ENCODE data around the gene IP6K1.

The IP6K1 gene

DNA sequence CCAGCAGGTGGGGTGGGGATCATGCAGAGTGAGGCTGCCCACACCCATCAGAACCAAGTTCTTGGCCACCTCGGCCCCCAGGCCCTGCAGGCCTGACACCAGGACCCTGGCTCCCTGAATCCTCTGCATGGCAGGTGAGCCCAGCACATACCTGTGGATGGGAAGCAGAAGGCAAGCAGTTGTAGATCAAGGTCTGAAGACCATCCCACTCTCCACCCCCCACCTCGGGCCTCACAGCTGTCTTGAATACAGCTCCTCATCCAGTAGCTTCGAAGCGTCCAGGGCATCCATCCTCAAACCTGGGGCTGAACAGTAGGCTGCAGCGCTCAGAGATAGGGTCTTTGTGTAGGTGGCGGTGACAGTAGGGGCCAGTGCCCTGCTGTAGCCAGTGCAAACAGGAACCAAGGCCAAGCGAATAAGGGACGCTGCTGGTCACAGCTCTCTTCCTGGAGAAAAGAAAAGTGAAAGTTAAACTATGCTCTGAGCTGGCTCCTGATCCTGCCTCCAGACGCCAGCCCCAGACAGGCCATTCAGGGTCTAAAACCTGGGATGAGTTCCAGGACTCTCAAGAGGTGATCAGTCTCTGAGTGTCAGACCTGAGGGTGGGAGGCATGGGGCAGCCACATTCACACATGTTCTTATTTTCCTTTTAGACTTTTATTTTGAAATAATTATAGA lies 27.3 kb upstream of the IP6K1 start, which contains the start of gene UBA7:
UBA7 (minus strand) TSS at position 457 of the 678 bp plus-strand sequence; CDS start at position 291, 166 bp downstream.
- no peak within 1 kb of the TSS for H3K4me2 ChIP-seq (ENCODE audit: low read length, poor library complexity, severe bottlenecking)
- H3K4ac ChIP-seq (ENCODE audit: low read depth in 1 of 2, low read length in 2 of 2) = peak within 1 kb of the TSS; percentile 84 to 92
- H2BK5ac ChIP-seq (ENCODE audit: low read depth, low read length, poor library complexity, severe bottlenecking) = no peak within 1 kb of the TSS
- H3K4me3 ChIP-seq (ENCODE audit: insufficient read depth in 1 of 2, low read depth in 1 of 2, low read length in 2 of 2) = peak within 1 kb of the TSS in 1 of 2 experiments; percentile 83
- peaks cover 8% of the 10 kb centered on the region for H3K4me1 ChIP-seq (ENCODE audit: control insufficient read depth, insufficient read depth, low read depth, low read length)
- H3K27me3 ChIP-seq (ENCODE audit: control insufficient read depth in 1 of 2, insufficient read depth in 1 of 2, low read length in 2 of 2) = no peaks in the 10 kb centered on the region
- H3K36me3 ChIP-seq (ENCODE audit: control insufficient read depth in 1 of 2, insufficient read depth in 2 of 2, low read depth in 1 of 2, low read length in 2 of 2) = peaks cover 7 to 42% of the 10 kb centered on the region in 2 experiments
- peak within 1 kb of the TSS; percentile 86 for H3K9ac ChIP-seq (ENCODE audit: low read length)
- no peaks in the 10 kb centered on the region for H3K9me3 ChIP-seq (ENCODE audit: control insufficient read depth, low read length)
- peak within 1 kb of the TSS; percentile 60 to 96 for H2BK12ac ChIP-seq (ENCODE audit: low read length in 2 of 2)
- peak; percentile 83 for DNase-seq
- H2BK15ac ChIP-seq (ENCODE audit: low read depth, poor library complexity, severe bottlenecking) = peak within 1 kb of the TSS; percentile 87
- peak within 1 kb of the TSS; percentile 82 to 91 for H3K18ac ChIP-seq (ENCODE audit: low read depth in 1 of 2, low read length in 2 of 2)
- no peak within 1 kb of the TSS for H3K23ac ChIP-seq (ENCODE audit: low read length in 2 of 2)
- peak within 1 kb of the TSS in 1 of 2 experiments; percentile 88 for H3K14ac ChIP-seq (ENCODE audit: low read length in 2 of 2)
- peak within 1 kb of the TSS; percentile 30 for H2AFZ ChIP-seq (ENCODE audit: low read depth, low read length)
- WGBS = 65% methylated on average over 9 of the region's 9 CpGs
- peak within 1 kb of the TSS; percentile 91 for H4K8ac ChIP-seq (ENCODE audit: low read length)
- no peak within 1 kb of the TSS for H3K27ac ChIP-seq (ENCODE audit: low read length, poor library complexity, severe bottlenecking)
- no peak within 1 kb of the TSS for H2AK5ac ChIP-seq (ENCODE audit: low read length, severe bottlenecking)
- H4K91ac ChIP-seq (ENCODE audit: low read length) = peak within 1 kb of the TSS; percentile 96
- H3K79me1 ChIP-seq (replicated peaks; ENCODE audit: low read length, poor library complexity, severe bottlenecking) = no peaks in the 10 kb centered on the region
- H2BK120ac ChIP-seq (ENCODE audit: low read depth, low read length) = peak within 1 kb of the TSS; percentile 54

DNA sequence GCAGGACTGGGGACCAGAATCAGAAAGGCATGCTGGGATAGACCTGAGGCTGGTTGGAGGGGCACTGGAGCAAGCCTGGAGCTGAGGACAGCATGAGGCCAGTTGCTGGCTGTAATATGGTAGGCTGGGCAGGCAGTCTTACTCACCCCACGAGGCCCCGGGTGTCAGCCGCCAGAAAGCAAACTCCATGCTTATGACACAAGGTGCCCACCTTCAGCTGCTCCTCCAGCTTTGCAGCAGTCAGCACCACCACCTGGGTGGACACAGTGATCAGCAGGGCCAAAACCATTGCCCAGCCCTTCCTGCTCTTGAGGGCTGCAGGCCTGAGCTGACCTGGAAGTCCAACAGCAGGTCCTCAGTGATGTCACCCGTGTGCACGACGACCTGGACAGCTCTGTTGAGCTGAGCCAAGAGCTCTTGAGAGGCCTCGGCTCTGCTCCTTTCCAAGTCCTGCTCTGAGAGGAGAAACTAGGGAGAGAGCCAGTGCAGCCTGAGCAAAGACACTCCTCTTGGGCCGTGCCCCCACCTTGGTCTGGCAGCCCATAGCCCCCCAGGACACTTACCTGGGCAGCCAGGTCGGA lies 26.7 kb upstream of the IP6K1 start:
- Histone ChIP-seq H3K4me3 (ENCODE audit: insufficient read depth in 1 of 2, low read depth in 1 of 2, low read length in 2 of 2) (peak overlapping the region in 1 of 2 experiments; percentile 83), H3K23ac (ENCODE audit: low read length in 2 of 2) (no peak overlapping the region), H3K36me3 (ENCODE audit: control insufficient read depth in 1 of 2, insufficient read depth in 2 of 2, low read depth in 1 of 2, low read length in 2 of 2) (peaks cover 7 to 44% of the 10 kb centered on the region in 2 experiments), H2BK120ac (ENCODE audit: low read depth, low read length) (peak overlapping the region; percentile 54), H2AK5ac (ENCODE audit: low read length, severe bottlenecking) (no peak overlapping the region), H2BK15ac (ENCODE audit: low read depth, poor library complexity, severe bottlenecking) (peak overlapping the region; percentile 87), H3K18ac (ENCODE audit: low read depth in 1 of 2, low read length in 2 of 2) (peak overlapping the region; percentile 82 to 91), H4K8ac (ENCODE audit: low read length) (peak overlapping the region; percentile 91), H2AFZ (ENCODE audit: low read depth, low read length) (no peak overlapping the region), H3K27ac (ENCODE audit: low read length, poor library complexity, severe bottlenecking) (no peak overlapping the region), H3K14ac (ENCODE audit: low read length in 2 of 2) (peak overlapping the region in 1 of 2 experiments; percentile 88), H3K4me2 (ENCODE audit: low read length, poor library complexity, severe bottlenecking) (no peak overlapping the region), H3K4ac (ENCODE audit: low read depth in 1 of 2, low read length in 2 of 2) (peak overlapping the region; percentile 84 to 92), H3K27me3 (ENCODE audit: control insufficient read depth in 1 of 2, insufficient read depth in 1 of 2, low read length in 2 of 2) (no peaks in the 10 kb centered on the region), H3K9ac (ENCODE audit: low read length) (peak overlapping the region; percentile 86), H2BK5ac (ENCODE audit: low read depth, low read length, poor library complexity, severe bottlenecking) (no peak overlapping the region), H2BK12ac (ENCODE audit: low read length in 2 of 2) (peak overlapping the region; percentile 60 to 96), H3K79me1 (replicated peaks; ENCODE audit: low read length, poor library complexity, severe bottlenecking) (no peaks in the 10 kb centered on the region), H3K4me1 (ENCODE audit: control insufficient read depth, insufficient read depth, low read depth, low read length) (peaks cover 8% of the 10 kb centered on the region), H4K91ac (ENCODE audit: low read length) (peak overlapping the region; percentile 96), H3K9me3 (ENCODE audit: control insufficient read depth, low read length) (no peaks in the 10 kb centered on the region)
- 90% methylated on average over 9 of the region's 9 CpGs for WGBS
- DNase-seq = no peak

DNA sequence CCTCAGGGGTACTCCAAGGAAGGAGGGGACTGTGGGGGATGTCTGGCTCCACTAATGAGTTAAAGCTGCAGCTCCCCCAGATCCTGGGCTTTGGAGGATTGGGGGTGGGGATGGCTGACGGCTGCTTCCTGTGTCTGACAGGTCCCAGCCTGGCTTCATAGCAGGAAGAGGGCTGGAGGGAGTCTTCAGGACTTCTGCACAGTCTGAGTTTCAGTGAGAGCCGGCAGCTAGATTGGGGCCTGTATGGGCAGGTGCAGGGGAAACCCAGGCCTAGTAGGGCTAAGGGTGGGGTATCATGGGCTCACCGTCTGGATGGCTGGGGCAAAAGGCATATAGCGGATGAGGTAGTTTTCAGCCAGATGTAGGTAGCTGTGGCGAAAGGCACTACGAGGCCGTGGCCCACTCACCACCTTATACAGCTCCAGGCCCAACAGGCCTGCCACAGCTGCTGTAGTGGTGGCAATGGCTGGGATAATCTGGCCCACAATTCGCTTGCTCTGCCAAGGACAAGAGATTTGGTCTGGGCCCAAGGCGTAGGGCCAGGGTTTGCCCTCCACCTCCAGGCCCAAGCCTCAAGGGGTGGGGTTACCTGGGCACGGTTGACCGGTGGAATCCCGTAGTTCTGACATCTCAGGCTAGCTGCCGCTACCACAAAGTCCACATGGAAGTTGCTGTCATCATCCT lies 21.2 kb upstream of the IP6K1 start:
- no peak overlapping the region for H2BK5ac ChIP-seq (ENCODE audit: low read depth, low read length, poor library complexity, severe bottlenecking)
- H3K36me3 ChIP-seq (ENCODE audit: control insufficient read depth in 1 of 2, insufficient read depth in 2 of 2, low read depth in 1 of 2, low read length in 2 of 2) = peaks cover 6 to 50% of the 10 kb centered on the region in 2 experiments
- WGBS = 72% methylated on average over 13 of the region's 13 CpGs
- H3K23ac ChIP-seq (ENCODE audit: low read length in 2 of 2) = no peak overlapping the region
- peak overlapping the region; percentile 99 for H4K91ac ChIP-seq (ENCODE audit: low read length)
- H4K8ac ChIP-seq (ENCODE audit: low read length) = peak overlapping the region; percentile 97
- no peak overlapping the region for H3K27ac ChIP-seq (ENCODE audit: low read length, poor library complexity, severe bottlenecking)
- no peak overlapping the region for H2AFZ ChIP-seq (ENCODE audit: low read depth, low read length)
- peak overlapping the region; percentile 93 to 99 for H2BK12ac ChIP-seq (ENCODE audit: low read length in 2 of 2)
- H2AK5ac ChIP-seq (ENCODE audit: low read length, severe bottlenecking) = no peak overlapping the region
- H3K14ac ChIP-seq (ENCODE audit: low read length in 2 of 2) = peak overlapping the region in 1 of 2 experiments; percentile 93
- H3K4me2 ChIP-seq (ENCODE audit: low read length, poor library complexity, severe bottlenecking) = no peak overlapping the region
- peaks cover 10% of the 10 kb centered on the region for H3K4me1 ChIP-seq (ENCODE audit: control insufficient read depth, insufficient read depth, low read depth, low read length)
- peaks cover 0 to 12% of the 10 kb centered on the region in 2 experiments for H3K27me3 ChIP-seq (ENCODE audit: control insufficient read depth in 1 of 2, insufficient read depth in 1 of 2, low read length in 2 of 2)
- H3K79me1 ChIP-seq (replicated peaks; ENCODE audit: low read length, poor library complexity, severe bottlenecking) = no peaks in the 10 kb centered on the region
- H3K9me3 ChIP-seq (ENCODE audit: control insufficient read depth, low read length) = no peaks in the 10 kb centered on the region
- DNase-seq = peak; percentile 20
- no peak overlapping the region for H3K9ac ChIP-seq (ENCODE audit: low read length)
- H3K18ac ChIP-seq (ENCODE audit: low read depth in 1 of 2, low read length in 2 of 2) = peak overlapping the region; percentile 93 to 97
- peak overlapping the region; percentile 92 to 98 for H3K4ac ChIP-seq (ENCODE audit: low read depth in 1 of 2, low read length in 2 of 2)
- peak overlapping the region; percentile 99 for H2BK120ac ChIP-seq (ENCODE audit: low read depth, low read length)
- H2BK15ac ChIP-seq (ENCODE audit: low read depth, poor library complexity, severe bottlenecking) = peak overlapping the region; percentile 89
- no peak overlapping the region for H3K4me3 ChIP-seq (ENCODE audit: insufficient read depth in 1 of 2, low read depth in 1 of 2, low read length in 2 of 2)

DNA sequence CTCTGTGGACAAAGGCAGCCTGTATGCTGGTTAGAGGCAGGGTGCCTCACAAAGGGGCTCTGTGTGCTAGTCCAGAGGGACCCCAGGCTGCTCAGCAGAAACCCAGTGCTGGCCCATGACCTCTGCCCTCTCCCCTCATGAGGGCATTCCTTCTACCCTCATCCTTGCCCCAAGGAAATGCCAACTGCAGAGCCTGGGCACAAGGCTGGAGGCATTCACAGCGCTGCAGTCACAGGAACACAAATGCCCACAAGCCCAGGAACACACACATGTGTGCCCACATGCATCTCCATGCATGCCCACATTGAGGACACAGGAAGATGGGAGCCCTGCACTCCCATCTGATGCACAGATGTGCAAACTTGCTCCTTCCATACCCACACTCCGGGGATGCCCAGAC lies 20.5 kb upstream of the IP6K1 start:
- Histone ChIP-seq H3K4me2 (ENCODE audit: low read length, poor library complexity, severe bottlenecking) (no peak overlapping the region), H3K27ac (ENCODE audit: low read length, poor library complexity, severe bottlenecking) (no peak overlapping the region), H2BK15ac (ENCODE audit: low read depth, poor library complexity, severe bottlenecking) (peak overlapping the region; percentile 50), H4K8ac (ENCODE audit: low read length) (peak overlapping the region; percentile 95), H3K9ac (ENCODE audit: low read length) (peak overlapping the region; percentile 13), H2BK12ac (ENCODE audit: low read length in 2 of 2) (peak overlapping the region; percentile 93 to 99), H4K91ac (ENCODE audit: low read length) (peak overlapping the region; percentile 99), H2BK120ac (ENCODE audit: low read depth, low read length) (peak overlapping the region; percentile 99), H3K27me3 (ENCODE audit: control insufficient read depth in 1 of 2, insufficient read depth in 1 of 2, low read length in 2 of 2) (peaks cover 0 to 13% of the 10 kb centered on the region in 2 experiments), H3K4ac (ENCODE audit: low read depth in 1 of 2, low read length in 2 of 2) (peak overlapping the region; percentile 92 to 98), H3K4me1 (ENCODE audit: control insufficient read depth, insufficient read depth, low read depth, low read length) (peaks cover 10% of the 10 kb centered on the region), H2AFZ (ENCODE audit: low read depth, low read length) (no peak overlapping the region), H3K18ac (ENCODE audit: low read depth in 1 of 2, low read length in 2 of 2) (peak overlapping the region; percentile 93 to 97), H3K4me3 (ENCODE audit: insufficient read depth in 1 of 2, low read depth in 1 of 2, low read length in 2 of 2) (no peak overlapping the region), H3K79me1 (replicated peaks; ENCODE audit: low read length, poor library complexity, severe bottlenecking) (no peaks in the 10 kb centered on the region), H3K14ac (ENCODE audit: low read length in 2 of 2) (peak overlapping the region in 1 of 2 experiments; percentile 82), H3K23ac (ENCODE audit: low read length in 2 of 2) (no peak overlapping the region), H2BK5ac (ENCODE audit: low read depth, low read length, poor library complexity, severe bottlenecking) (no peak overlapping the region), H3K36me3 (ENCODE audit: control insufficient read depth in 1 of 2, insufficient read depth in 2 of 2, low read depth in 1 of 2, low read length in 2 of 2) (peaks cover 3 to 43% of the 10 kb centered on the region in 2 experiments), H2AK5ac (ENCODE audit: low read length, severe bottlenecking) (no peak overlapping the region), H3K9me3 (ENCODE audit: control insufficient read depth, low read length) (no peaks in the 10 kb centered on the region)
- DNase-seq = no peak
- WGBS = 89% methylated on average over 2 of the region's 2 CpGs

Measured in mesenchymal stem cell (in vitro differentiated cells and primary cell).